Gastrocnemius medialis (tissue), 4 donors: ENCODE results near the gene RGSL1. TPM values are rescaled to one million over a fixed set of nuclear protein-coding genes. Genes with fewer than 3 reads are reported as not detected.
A peak's percentile ranks its signal among the peaks of the same experiment; 100 is the strongest.

Experiments used
- ATAC-seq, 2 donors: fragments of 150-250 bp; one replicate each; pipeline ENCODE4 v1.9.1; 2016
- DNase-seq, 2 donors: peaks; one replicate each; pipeline ENCODE4 v3.0.0-alpha.2; 2019
- H3K27ac ChIP-seq, 4 donors: fragments of 200-600 bp; sonication (generic); 1 replicate in 1 of 4; 2 replicates in 3 of 4; pipeline ENCODE4 v1.5.1; 2016 to 2018; ENCODE audit warnings: mild to moderate bottlenecking in 2 of 4, moderate library complexity in 1 of 4
- H3K27me3 ChIP-seq, 3 donors: fragments of 200-600 bp; sonication (generic) in 2 of 3; 1 replicate in 1 of 3; 2 replicates in 2 of 3; pipeline versions ENCODE4 v1.5.1 to v1.6.0; 2016 to 2019; ENCODE audit warnings: mild to moderate bottlenecking in 1 of 3, moderate library complexity in 1 of 3
- H3K36me3 ChIP-seq, 2 donors: fragments of 200-600 bp; sonication (generic) in 1 of 2; one replicate each; pipeline ENCODE4 v1.5.1; 2017 to 2018
- H3K4me1 ChIP-seq, 2 donors: fragments of 200-600 bp; sonication (generic) in 1 of 2; one replicate each; pipeline ENCODE4 v1.5.1; 2016 to 2017; ENCODE audit warnings: mild to moderate bottlenecking in 2 of 2
- H3K4me3 ChIP-seq, 4 donors: fragments of 200-600 bp; sonication (generic) in 3 of 4; 1 replicate in 1 of 4; 2 replicates in 3 of 4; pipeline ENCODE4 v1.5.1; 2016 to 2019; ENCODE audit warnings: mild to moderate bottlenecking in 2 of 4
- H3K9me3 ChIP-seq, 3 donors: fragments of 200-600 bp; sonication (generic) in 2 of 3; 1 replicate in 1 of 3; 2 replicates in 2 of 3; pipeline ENCODE4 v1.5.1; 2016 to 2019
- POLR2A ChIP-seq, 2 donors: fragments of 450-650 bp; IDR thresholded peaks; one replicate each; pipeline ENCODE4 v1.6.1; 2017; ENCODE audit warnings: antibody characterized with exemption in 2 of 2, mild to moderate bottlenecking in 2 of 2, moderate library complexity in 2 of 2
- in situ Hi-C, 4 donors: fragments of 200-750 bp; cut with MboI; loops; one replicate each; pipeline versions ENCODE4 v1.15.0 to v1.8.0; 2017; ENCODE audit warnings: low sequenced_read_pairs in 4 of 4
- intact Hi-C: fragments of 100-400 bp; cut with DNase I; formaldehyde crosslinking; loops from one replicate; pipeline ENCODE4 v1.15.1; 2023; ENCODE audit warnings: low total_unique reads
- total RNA-seq, 4 donors: library from RNA; depleted of rRNA; stranded (reverse); fragments of >200 nt; gene quantifications; one replicate each; pipeline versions ENCODE4 v1.1.0 to v1.2.3, GENCODE V29; 2016
- TF ChIP-seq, protein P1 (sequence below), 5 experiments: fragments of 450-650 bp in 3 of 5; fragments of 200-600 bp in 2 of 5; sonication (generic) in 2 of 5; IDR thresholded peaks in 4 of 5; conservative IDR thresholded peaks in 1 of 5; 1 replicate in 4 of 5; 2 replicates in 1 of 5; pipeline ENCODE4 v1.5.1; 2016 to 2019; ENCODE audit warnings: antibody characterized with exemption in 5 of 5, mild to moderate bottlenecking in 3 of 5, moderate library complexity in 3 of 5

The RGSL1 gene
- total RNA-seq, 4 donors from 2014 or later = not detected

DNA sequence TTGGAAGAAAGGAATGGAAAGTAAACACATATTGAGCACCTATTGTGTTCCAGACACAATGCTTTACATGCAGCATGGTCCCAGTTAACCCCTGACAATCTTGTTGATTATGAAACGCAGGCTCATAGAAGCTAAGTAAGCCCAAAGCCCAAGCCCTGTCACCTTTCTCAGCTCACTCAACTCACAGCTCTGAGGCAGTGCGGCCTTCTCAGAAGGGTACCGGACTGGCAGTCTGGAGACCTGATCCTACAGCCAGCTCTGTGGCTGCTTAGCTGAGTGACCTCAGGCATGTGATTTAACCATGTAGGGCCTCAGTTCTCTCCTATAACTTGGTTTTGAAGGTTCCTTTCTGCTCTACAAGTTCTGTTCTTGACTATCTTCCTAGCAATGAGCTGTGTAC, 139.6 kb downstream of the RGSL1 start:
- no peak for DNase-seq
- H3K9me3 ChIP-seq = no peaks in the 10 kb centered on the region
- in situ Hi-C loops = loop anchor here in 2 of 4 donors (10.0 to 25.0 kb wide), 2 partner anchors 502 to 505 kb away; no protein-coding TSS in a partner anchor
- H3K36me3 ChIP-seq = no peaks in the 10 kb centered on the region
- peak overlapping the region in 3 of 4 donors; percentile 76 to 88 (median 84) for H3K27ac ChIP-seq
- ATAC-seq = no peak
- no peak for TF ChIP-seq POLR2A (IDR thresholded peaks at IDR 0.05)
- TF ChIP-seq, protein P1, sequence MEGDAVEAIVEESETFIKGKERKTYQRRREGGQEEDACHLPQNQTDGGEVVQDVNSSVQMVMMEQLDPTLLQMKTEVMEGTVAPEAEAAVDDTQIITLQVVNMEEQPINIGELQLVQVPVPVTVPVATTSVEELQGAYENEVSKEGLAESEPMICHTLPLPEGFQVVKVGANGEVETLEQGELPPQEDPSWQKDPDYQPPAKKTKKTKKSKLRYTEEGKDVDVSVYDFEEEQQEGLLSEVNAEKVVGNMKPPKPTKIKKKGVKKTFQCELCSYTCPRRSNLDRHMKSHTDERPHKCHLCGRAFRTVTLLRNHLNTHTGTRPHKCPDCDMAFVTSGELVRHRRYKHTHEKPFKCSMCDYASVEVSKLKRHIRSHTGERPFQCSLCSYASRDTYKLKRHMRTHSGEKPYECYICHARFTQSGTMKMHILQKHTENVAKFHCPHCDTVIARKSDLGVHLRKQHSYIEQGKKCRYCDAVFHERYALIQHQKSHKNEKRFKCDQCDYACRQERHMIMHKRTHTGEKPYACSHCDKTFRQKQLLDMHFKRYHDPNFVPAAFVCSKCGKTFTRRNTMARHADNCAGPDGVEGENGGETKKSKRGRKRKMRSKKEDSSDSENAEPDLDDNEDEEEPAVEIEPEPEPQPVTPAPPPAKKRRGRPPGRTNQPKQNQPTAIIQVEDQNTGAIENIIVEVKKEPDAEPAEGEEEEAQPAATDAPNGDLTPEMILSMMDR (IDR thresholded peaks at IDR 0.05 in 4 of 5, conservative IDR thresholded peaks at IDR 0.05 in 1 of 5) = no peak
- no peaks in the 10 kb centered on the region for H3K4me1 ChIP-seq
- no peaks in the 10 kb centered on the region for H3K27me3 ChIP-seq
- peak overlapping the region; percentile 65 to 77 (median 68) for H3K4me3 ChIP-seq
- intact Hi-C loops = no loop called here

DNA sequence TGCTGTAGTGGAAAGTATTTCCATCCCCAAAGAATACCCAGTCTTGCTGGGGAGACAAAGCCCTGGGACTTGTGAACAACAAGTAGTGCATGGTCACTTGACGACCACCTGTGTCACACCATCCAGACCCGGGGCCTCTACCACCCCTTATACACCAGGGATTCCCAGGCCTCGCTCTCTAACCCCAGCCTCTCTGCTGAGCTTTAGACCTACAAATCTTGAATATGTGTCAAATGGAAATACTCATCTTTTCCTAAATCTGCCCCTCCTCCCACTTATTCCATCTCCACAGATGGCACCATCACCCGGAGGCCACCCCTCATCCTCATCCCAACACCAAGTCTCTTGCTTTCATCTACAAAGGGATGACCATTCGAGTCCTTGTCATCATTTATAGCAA, 140.0 kb downstream of the RGSL1 start:
- Histone ChIP-seq H3K4me3 (no peak overlapping the region), H3K9me3 (no peaks in the 10 kb centered on the region), H3K27me3 (no peaks in the 10 kb centered on the region), H3K36me3 (no peaks in the 10 kb centered on the region), H3K27ac (no peak overlapping the region), H3K4me1 (no peaks in the 10 kb centered on the region)
- ATAC-seq = no peak
- in situ Hi-C loops = loop anchor here (10.0 to 25.0 kb wide), 2 partner anchors 503 to 505 kb away; no protein-coding TSS in a partner anchor
- no peak for DNase-seq
- TF ChIP-seq, protein P1 (IDR thresholded peaks at IDR 0.05 in 4 of 5, conservative IDR thresholded peaks at IDR 0.05 in 1 of 5) = no peak
- intact Hi-C loops = no loop called here

DNA sequence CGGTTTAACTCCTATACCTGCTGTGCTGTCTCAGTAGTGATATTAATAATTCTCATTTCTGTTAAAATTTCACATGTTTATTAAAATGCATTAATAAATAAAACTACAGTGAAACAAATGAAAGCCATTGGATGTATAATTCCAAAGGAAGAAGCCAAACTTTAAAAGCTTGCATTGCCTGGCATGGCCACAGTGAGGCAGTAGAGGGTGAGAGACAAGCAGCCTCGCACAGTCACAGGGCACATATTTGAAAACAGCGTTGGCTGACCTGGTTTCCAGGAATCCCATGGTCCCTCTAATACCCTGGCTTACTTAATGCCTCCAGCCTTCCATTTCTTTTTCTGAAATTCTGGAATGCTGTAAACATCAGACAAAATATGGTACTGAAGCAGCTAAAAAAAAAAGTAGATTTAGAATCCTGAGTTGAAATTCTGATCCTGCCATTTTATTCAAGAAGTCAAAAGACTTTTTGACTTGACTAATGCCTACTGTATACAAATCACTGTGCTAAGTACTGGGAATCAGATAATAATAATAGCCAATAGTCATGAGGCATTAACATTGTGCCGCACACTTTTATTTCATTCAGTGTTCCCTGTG, 145.8 kb downstream of the RGSL1 start:
- Histone ChIP-seq H3K36me3 (no peaks in the 10 kb centered on the region), H3K4me3 (no peak overlapping the region), H3K27ac (no peak overlapping the region), H3K9me3 (no peaks in the 10 kb centered on the region), H3K4me1 (peaks cover 1 to 4% of the 10 kb centered on the region in 2 donors), H3K27me3 (no peaks in the 10 kb centered on the region)
- TF ChIP-seq POLR2A (IDR thresholded peaks at IDR 0.05) = no peak
- TF ChIP-seq, protein P1 (IDR thresholded peaks at IDR 0.05 in 4 of 5, conservative IDR thresholded peaks at IDR 0.05 in 1 of 5) = peak; percentile 47 to 80 (median 69)
- DNase-seq (peak; percentile 33 to 51), ATAC-seq (peak; percentile 58 to 78)
- in situ Hi-C loops (loop anchor here (5.0 to 25.0 kb wide), 4 partner anchors 187 to 511 kb away; partner anchors contain the start of gene NPL (in 2 of the 4)), intact Hi-C loops (no loop called here)

DNA sequence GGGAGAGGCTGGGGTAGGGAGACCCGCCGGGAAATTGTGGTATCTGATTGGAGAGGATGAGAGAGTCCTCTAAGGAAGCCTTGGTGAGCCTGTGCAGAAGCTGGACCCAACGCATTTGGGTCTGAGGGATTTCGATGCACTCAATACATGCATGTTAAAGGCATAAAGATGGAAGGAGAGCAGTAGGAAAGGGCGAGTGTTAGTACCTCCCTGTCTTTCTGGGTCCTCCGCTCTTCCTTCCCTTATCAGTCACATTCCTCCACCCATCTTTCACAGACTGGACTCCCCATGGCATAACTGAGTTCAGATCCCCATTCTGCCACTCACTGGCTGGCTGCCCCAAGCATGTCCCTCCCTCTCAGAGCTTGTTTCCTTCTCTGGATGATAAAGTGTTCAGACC, 147.0 kb downstream of the RGSL1 start:
- in situ Hi-C loops (loop anchor here (5.0 to 25.0 kb wide), 4 partner anchors 185 to 512 kb away; partner anchors contain the start of gene NPL (in 2 of the 4)), intact Hi-C loops (no loop called here)
- DNase-seq = no peak
- TF ChIP-seq POLR2A (IDR thresholded peaks at IDR 0.05) = no peak
- TF ChIP-seq, protein P1 (IDR thresholded peaks at IDR 0.05 in 4 of 5, conservative IDR thresholded peaks at IDR 0.05 in 1 of 5) = no peak
- no peak overlapping the region for H3K27ac ChIP-seq
- H3K4me3 ChIP-seq = no peak overlapping the region
- ATAC-seq = no peak
- H3K36me3 ChIP-seq = no peaks in the 10 kb centered on the region
- H3K4me1 ChIP-seq = peaks cover 10 to 12% of the 10 kb centered on the region in 2 donors
- no peaks in the 10 kb centered on the region for H3K9me3 ChIP-seq
- no peaks in the 10 kb centered on the region for H3K27me3 ChIP-seq
